LHCN-M2 (cell line): Measurements from ENCODE around the gene CMBL. TPM values are rescaled to one million over a fixed set of nuclear protein-coding genes. Genes with fewer than 3 reads are reported as not detected.

Source experiments
- DNase-seq: peaks from one replicate; pipeline ENCODE4 v3.0.0-alpha.2; 2012; ENCODE audit warnings: low read depth
- total RNA-seq: library from RNA; depleted of rRNA; stranded (reverse); fragments of >200 nt; gene quantifications from 2 replicates; pipeline ENCODE4 v1.2.3, GENCODE V29; 2014

CMBL gene
- total RNA-seq, 1 experiment from 2014 or later, result 4.0 TPM

GRCh38 chr5:10333154-10334006, 25.7 kb upstream of the CMBL start:
- no peak for DNase-seq

GRCh38 chr5:10332301-10332700, 24.6 kb upstream of the CMBL start:
- no peak for DNase-seq

- peak; percentile 46 for DNase-seq
These were observed 23.7 kb upstream of the CMBL start for GRCh38 chr5:10331341-10331796.

GRCh38 chr5:10330511-10331230, 23.0 kb upstream of the CMBL start:
- no peak for DNase-seq

GRCh38 chr5:10329820-10330481, 22.2 kb upstream of the CMBL start:
- peak; percentile 66 for DNase-seq

GRCh38 chr5:10329446-10329819, 21.7 kb upstream of the CMBL start:
- no peak for DNase-seq

GRCh38 chr5:10328323-10328722, 20.6 kb upstream of the CMBL start:
- DNase-seq, result no peak

GRCh38 chr5:10324518-10325370, 17.0 kb upstream of the CMBL start:
- no peak for DNase-seq

- DNase-seq, result no peak
These were observed 16.1 kb upstream of the CMBL start for GRCh38 chr5:10323588-10324488.

GRCh38 chr5:10321882-10322281, 14.2 kb upstream of the CMBL start:
- DNase-seq, result no peak

- DNase-seq, result no peak
These were observed 13.1 kb upstream of the CMBL start for GRCh38 chr5:10320793-10321192.

GRCh38 chr5:10319202-10319851, 11.6 kb upstream of the CMBL start:
- no peak for DNase-seq

GRCh38 chr5:10317825-10318682, 10.4 kb upstream of the CMBL start:
- DNase-seq, result no peak

GRCh38 chr5:10315824-10316509, 8.3 kb upstream of the CMBL start:
- DNase-seq, result no peak

GRCh38 chr5:10315201-10315600, 7.5 kb upstream of the CMBL start:
- DNase-seq, result no peak

GRCh38 chr5:10311595-10312425, 4.1 kb upstream of the CMBL start:
- no peak for DNase-seq
